GM18858 (cell line): ENCODE results near the gene SYT9.
A peak's percentile ranks its signal among the peaks of the same experiment; 100 is the strongest.
"Not testable (repeated sequence)": the region's sequence is repeated elsewhere in the genome, so short reads cannot be mapped to it uniquely, and the experiment has no call there.

Source experiments
- ATAC-seq: cut with Tn5 transposase; IDR thresholded peaks from one replicate; pipeline ENCODE4 v1.9.1; 2021; ENCODE audit not compliant: unreplicated experiment

SYT9 gene

GRCh38 chr11:7499081-7499480 is 247.4 kb downstream of the SYT9 start:
- ATAC-seq = no peak

GRCh38 chr11:7500251-7500650 is 248.5 kb downstream of the SYT9 start:
- ATAC-seq = no peak

DNA sequence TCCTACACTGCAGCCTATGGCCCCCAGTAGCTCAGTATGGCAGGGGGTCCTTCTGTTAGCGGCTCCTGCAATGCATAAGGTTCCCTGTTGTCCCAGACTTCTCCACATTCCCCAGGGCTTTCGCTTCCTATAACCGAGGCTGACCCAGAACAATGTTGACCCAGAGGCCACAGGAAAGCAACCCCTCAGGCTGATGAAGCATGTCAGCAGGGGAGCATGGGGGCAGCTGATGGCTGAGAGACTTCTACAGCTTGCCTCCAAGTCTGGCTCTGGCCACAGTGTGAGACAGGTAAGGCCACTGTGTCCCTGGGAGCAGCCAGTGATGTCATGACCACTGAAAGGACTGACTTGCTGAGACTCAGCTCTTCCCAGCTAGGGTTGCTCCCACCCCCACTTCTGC is 249.5 kb downstream of the SYT9 start:
- ATAC-seq = no peak

GRCh38 chr11:7501894-7502293 is 250.2 kb downstream of the SYT9 start:
- ATAC-seq = no peak

GRCh38 chr11:7506243-7506642 is 254.5 kb downstream of the SYT9 start:
- no peak for ATAC-seq

GRCh38 chr11:7508087-7508486 is 256.4 kb downstream of the SYT9 start:
- ATAC-seq = no peak

DNA sequence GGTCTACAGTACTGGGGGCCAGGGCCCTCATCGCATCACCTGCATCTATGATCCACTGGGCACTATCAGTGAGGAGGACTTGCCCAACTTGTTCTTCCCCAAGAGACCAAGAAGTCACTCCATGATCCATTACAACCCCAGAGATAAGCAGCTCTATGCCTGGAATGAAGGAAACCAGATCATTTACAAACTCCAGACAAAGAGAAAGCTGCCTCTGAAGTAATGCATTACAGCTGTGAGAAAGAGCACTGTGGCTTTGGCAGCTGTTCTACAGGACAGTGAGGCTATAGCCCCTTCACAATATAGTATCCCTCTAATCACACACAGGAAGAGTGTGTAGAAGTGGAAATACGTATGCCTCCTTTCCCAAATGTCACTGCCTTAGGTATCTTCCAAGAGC is 258.3 kb downstream of the SYT9 start:
- ATAC-seq = no peak

GRCh38 chr11:7511401-7511800 is 259.7 kb downstream of the SYT9 start:
- ATAC-seq = no peak

- ATAC-seq = peak; percentile 64
Measured at GRCh38 chr11:7512525-7513233, 261.0 kb downstream of the SYT9 start.

- peak; percentile 35 for ATAC-seq
Measured at GRCh38 chr11:7513234-7514098, 261.8 kb downstream of the SYT9 start, which contains the start of gene PPFIBP2. PPFIBP2 (plus strand) TSS chr11:7513999; CDS start chr11:7549476, 35,477 bp downstream.

- ATAC-seq = no peak
Measured at GRCh38 chr11:7514099-7514591, 262.4 kb downstream of the SYT9 start.

- no peak for ATAC-seq
Measured at GRCh38 chr11:7515447-7515886, 263.8 kb downstream of the SYT9 start.

GRCh38 chr11:7516475-7516874 is 264.8 kb downstream of the SYT9 start:
- ATAC-seq = no peak

DNA sequence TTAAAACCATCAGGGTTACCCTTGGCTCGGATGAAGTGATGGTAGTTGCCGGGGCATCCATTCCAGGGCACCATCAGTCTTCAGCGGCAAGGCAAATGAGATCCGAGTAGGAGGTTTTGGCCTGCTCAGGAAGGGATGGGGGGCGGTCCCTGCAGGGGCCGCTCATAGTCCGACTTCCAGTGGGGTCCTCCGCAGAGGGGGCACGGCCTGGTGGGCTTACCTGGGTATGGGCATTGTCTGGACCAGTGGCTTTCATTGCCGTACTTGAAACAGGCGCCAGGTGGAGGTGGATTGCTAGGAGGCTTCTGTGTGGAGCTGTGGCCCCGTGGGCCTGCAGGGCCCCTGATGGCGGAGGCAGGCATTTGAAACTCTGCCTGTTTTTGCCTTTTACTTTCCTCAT is 266.0 kb downstream of the SYT9 start:
- not testable (repeated sequence) for ATAC-seq
